HCT116 (cell line): ENCODE measurements around the gene SUGCT. TPM values are rescaled to one million over a fixed set of nuclear protein-coding genes. Genes with fewer than 3 reads are reported as not detected.

Source experiments
- ATAC-seq: fragments of 200-7000 bp; cut with Tn5 transposase; 2 replicates; pipeline ENCODE4 v1.9.1; 2020; ENCODE audit warnings: mild to moderate bottlenecking, moderate library complexity
- BruUV-seq: library from RNA; stranded (reverse); fragments of 400-500 nt; replicated peaks from 2 replicates; lab custom pipeline; 2021; lab: Mats Ljungman, UMichigan
- CTCF ChIA-PET: fragments of 300-600 bp; sonication (Branson Sonifier 250); formaldehyde crosslinking; loops from one replicate; lab custom pipeline; 2021; ENCODE audit warnings: antibody characterized with exemption; lab: Charles Lee
- POLR2A ChIA-PET: fragments of 300-600, 350-600 bp; sonication (Branson Sonifier 250); formaldehyde crosslinking; loops from one replicate; lab custom pipeline; 2021; ENCODE audit warnings: antibody characterized with exemption; lab: Charles Lee
- RAD21 ChIA-PET, 2 experiments: fragments of 300-600 bp; sonication (Branson Sonifier 250); formaldehyde crosslinking; loops; one replicate each; lab custom pipeline; 2023; ENCODE audit warnings: low total read pairs in 2 of 2; ENCODE audit not compliant: uncharacterized antibody in 2 of 2, unreplicated experiment in 2 of 2, low non-redundant PET in 1 of 2; lab: Charles Lee
- DNase-seq: peaks from one replicate; pipeline ENCODE4 v3.0.0-alpha.2; 2010; ENCODE audit warnings: low read depth, low spot score
- H2AFZ ChIP-seq: fragments of 200-600 bp; shearing (Covaris generic), sonication (generic); 2 replicates; pipeline ENCODE4 v1.6.1; 2017; ENCODE audit warnings: low read depth, mixed run types, mixed read lengths, antibody characterized with exemption, low read length; ENCODE audit not compliant: poor library complexity, severe bottlenecking
- H3K27ac ChIP-seq: 2 replicates; pipeline ENCODE4 v1.5.1; 2012; ENCODE audit warnings: low read depth, low read length
- H3K27me3 ChIP-seq: fragments of 200-600 bp; sonication (generic); 2 replicates; pipeline ENCODE4 v1.6.1; 2016; ENCODE audit warnings: mixed run types, low read length, mixed read lengths; ENCODE audit not compliant: insufficient read depth
- H3K36me3 ChIP-seq, 2 experiments: fragments of 200-500 bp in 1 of 2; fragments of 200-600 bp in 1 of 2; sonication (Bioruptor generic) in 1 of 2; sonication (generic) in 1 of 2; 2 replicates each; pipeline versions ENCODE4 v1.5.1 to v1.6.1; 2014 to 2016; ENCODE audit warnings: low read length in 2 of 2, inconsistent platforms in 1 of 2, mixed read lengths in 1 of 2, mixed run types in 1 of 2; ENCODE audit not compliant: insufficient read depth in 2 of 2, control insufficient read depth in 1 of 2
- H3K4me1 ChIP-seq, 2 experiments: fragments of 200-600 bp in 1 of 2; sonication (generic) in 1 of 2; 2 replicates each; pipeline versions ENCODE4 v1.5.1 to v1.6.1; 2012 to 2017; ENCODE audit warnings: low read length in 2 of 2, inconsistent platforms in 1 of 2, mild to moderate bottlenecking in 1 of 2, mixed read lengths in 1 of 2, mixed run types in 1 of 2, moderate library complexity in 1 of 2; ENCODE audit not compliant: insufficient read depth in 2 of 2, control insufficient read depth in 1 of 2
- H3K4me2 ChIP-seq: fragments of 200-600 bp; sonication (generic); 2 replicates; pipeline ENCODE4 v1.6.1; 2017; ENCODE audit warnings: mixed run types, low read length, mixed read lengths
- H3K4me3 ChIP-seq, 2 experiments: fragments of 200-600 bp in 1 of 2; sonication (generic) in 1 of 2; replicated peaks in 1 of 2; 2 replicates each; pipeline ENCODE4 v1.5.1; 2011 to 2016; ENCODE audit warnings: low read length in 2 of 2, control low read depth in 1 of 2, low read depth in 1 of 2, mild to moderate bottlenecking in 1 of 2, mixed read lengths in 1 of 2, mixed run types in 1 of 2
- H3K79me2 ChIP-seq: fragments of 200-600 bp; sonication (generic); 2 replicates; pipeline ENCODE4 v1.6.1; 2017; ENCODE audit warnings: mild to moderate bottlenecking, mixed run types, low read length, moderate library complexity, mixed read lengths; ENCODE audit not compliant: insufficient read depth
- H3K9ac ChIP-seq: fragments of 200-600 bp; sonication (generic); 2 replicates; pipeline ENCODE4 v1.6.1; 2016; ENCODE audit warnings: low read length, mixed read lengths
- H3K9me2 ChIP-seq: fragments of 200-600 bp; sonication (generic), shearing (Covaris generic); 2 replicates; pipeline ENCODE4 v1.6.1; 2017; ENCODE audit warnings: mixed run types, mild to moderate bottlenecking, moderate library complexity; ENCODE audit not compliant: insufficient read depth
- H3K9me3 ChIP-seq, 2 experiments: fragments of 200-500 bp in 1 of 2; fragments of 200-600 bp in 1 of 2; sonication (Bioruptor generic) in 1 of 2; sonication (generic) in 1 of 2; 2 replicates each; pipeline ENCODE4 v1.6.1; 2014 to 2017; ENCODE audit warnings: low read length in 2 of 2, mixed read lengths in 2 of 2, inconsistent platforms in 1 of 2, low read depth in 1 of 2, mild to moderate bottlenecking in 1 of 2, mixed run types in 1 of 2, moderate library complexity in 1 of 2; ENCODE audit not compliant: control insufficient read depth in 1 of 2, insufficient read depth in 1 of 2
- H4K20me1 ChIP-seq: fragments of 200-600 bp; sonication (generic), shearing (Covaris generic); 2 replicates; pipeline ENCODE4 v1.6.1; 2017; ENCODE audit warnings: mixed run types, mild to moderate bottlenecking, moderate library complexity; ENCODE audit not compliant: insufficient read depth
- CBX3 ChIP-seq: IDR thresholded peaks from 2 replicates; pipeline ENCODE4 v1.6.1; 2012; ENCODE audit warnings: low read depth
- EGR1 ChIP-seq: IDR thresholded peaks from 2 replicates; pipeline ENCODE4 v1.6.1; 2012; ENCODE audit warnings: low read depth
- ELF1 ChIP-seq: IDR thresholded peaks from 2 replicates; pipeline ENCODE4 v1.6.1; 2012; ENCODE audit warnings: low read depth, borderline replicate concordance
- EZH2 ChIP-seq: fragments of 200-600 bp; sonication (generic); IDR thresholded peaks from 2 replicates; pipeline ENCODE4 v1.6.1; 2017; ENCODE audit warnings: antibody characterized with exemption, mixed run types
- EZH2phosphoT487 ChIP-seq: fragments of 200-600 bp; IDR thresholded peaks from 2 replicates; pipeline ENCODE4 v1.6.1; 2018; ENCODE audit warnings: antibody characterized with exemption, borderline replicate concordance
- FOSL1 ChIP-seq: IDR thresholded peaks from 2 replicates; pipeline ENCODE4 v1.6.1; 2012; ENCODE audit warnings: low read depth
- JUND ChIP-seq: IDR thresholded peaks from 2 replicates; pipeline ENCODE4 v1.6.1; 2012
- POLR2A ChIP-seq: IDR thresholded peaks from 2 replicates; pipeline ENCODE4 v1.7.0; 2011; ENCODE audit warnings: borderline replicate concordance; ENCODE audit not compliant: insufficient read depth, insufficient read length; ENCODE audit errors: extremely low read depth
- POLR2AphosphoS5 ChIP-seq: IDR thresholded peaks from 2 replicates; pipeline ENCODE4 v1.6.1; 2011; ENCODE audit warnings: mild to moderate bottlenecking, low read depth, low read length, moderate library complexity
- RAD21 ChIP-seq: IDR thresholded peaks from 2 replicates; pipeline ENCODE4 v1.6.1; 2012; ENCODE audit warnings: low read depth, mild to moderate bottlenecking
- SIN3A ChIP-seq: IDR thresholded peaks from 2 replicates; pipeline ENCODE4 v1.6.1; 2012; ENCODE audit warnings: low read depth
- SP1 ChIP-seq: IDR thresholded peaks from 2 replicates; pipeline ENCODE4 v1.6.1; 2012; ENCODE audit warnings: low read depth
- SRF ChIP-seq: IDR thresholded peaks from 2 replicates; pipeline ENCODE4 v1.6.1; 2012; ENCODE audit warnings: low read depth
- YY1 ChIP-seq: IDR thresholded peaks from 2 replicates; pipeline ENCODE4 v1.6.1; 2011; ENCODE audit warnings: low read length, low read depth, moderate library complexity, mild to moderate bottlenecking; ENCODE audit not compliant: insufficient replicate concordance; ENCODE audit errors: extremely low read depth
- ZFX ChIP-seq: fragments of 450-650 bp; IDR thresholded peaks from 2 replicates; pipeline ENCODE4 v1.6.1; 2017
- ZNF274 ChIP-seq: fragments of 200-500 bp; sonication (Bioruptor generic); IDR thresholded peaks from 2 replicates; pipeline ENCODE4 v1.6.1; 2014; ENCODE audit warnings: mild to moderate bottlenecking, low read depth, low read length, inconsistent platforms
- intact Hi-C: fragments of 100-400 bp; cut with micrococcal nuclease; formaldehyde crosslinking; loops from 2 replicates; pipeline ENCODE4 v1.10.0; 2022
- total RNA-seq: library from RNA; stranded (reverse); gene quantifications from one replicate; pipeline ENCODE4 v1.2.1, GENCODE V29; 2021; ENCODE audit not compliant: unreplicated experiment
- TF ChIP-seq, protein P1 (sequence below), 3 experiments: fragments of 200-600 bp in 1 of 3; sonication (generic) in 1 of 3; IDR thresholded peaks in 2 of 3; conservative IDR thresholded peaks in 1 of 3; 2 replicates each; pipeline ENCODE4 v1.5.1; 2012 to 2017; ENCODE audit warnings: low read depth in 2 of 3, low read length in 2 of 3, antibody characterized with exemption in 1 of 3, borderline replicate concordance in 1 of 3, control low read depth in 1 of 3, mild to moderate bottlenecking in 1 of 3, mixed read lengths in 1 of 3, mixed run types in 1 of 3, moderate library complexity in 1 of 3; ENCODE audit not compliant: insufficient read depth in 1 of 3

Gene SUGCT
- total RNA-seq, 1 experiment from 2014 or later, result 4.4 TPM

- ChIA-PET CTCF (no interaction called here), POLR2A (no interaction called here), RAD21 (no interaction called here)
- intact Hi-C loops, result no loop called here
- no peak overlapping the region for H3K27ac ChIP-seq
- no peak overlapping the region for H3K4me2 ChIP-seq
- no TSS peak for BruUV-seq
- H3K9ac ChIP-seq, result no peak overlapping the region
- DNase-seq (no peak), ATAC-seq (no peak)
- H3K4me3 ChIP-seq, result no peak overlapping the region
- H3K4me1 ChIP-seq, result no peaks in the 10 kb centered on the region
- H4K20me1 ChIP-seq, result no peaks in the 10 kb centered on the region
- no peaks in the 10 kb centered on the region for H3K36me3 ChIP-seq
- H3K27me3 ChIP-seq, result no peaks in the 10 kb centered on the region
- no peaks in the 10 kb centered on the region for H3K9me2 ChIP-seq
- H3K9me3 ChIP-seq, result no peaks in the 10 kb centered on the region
- no peaks in the 10 kb centered on the region for H3K79me2 ChIP-seq
- TF ChIP-seq, protein P1, sequence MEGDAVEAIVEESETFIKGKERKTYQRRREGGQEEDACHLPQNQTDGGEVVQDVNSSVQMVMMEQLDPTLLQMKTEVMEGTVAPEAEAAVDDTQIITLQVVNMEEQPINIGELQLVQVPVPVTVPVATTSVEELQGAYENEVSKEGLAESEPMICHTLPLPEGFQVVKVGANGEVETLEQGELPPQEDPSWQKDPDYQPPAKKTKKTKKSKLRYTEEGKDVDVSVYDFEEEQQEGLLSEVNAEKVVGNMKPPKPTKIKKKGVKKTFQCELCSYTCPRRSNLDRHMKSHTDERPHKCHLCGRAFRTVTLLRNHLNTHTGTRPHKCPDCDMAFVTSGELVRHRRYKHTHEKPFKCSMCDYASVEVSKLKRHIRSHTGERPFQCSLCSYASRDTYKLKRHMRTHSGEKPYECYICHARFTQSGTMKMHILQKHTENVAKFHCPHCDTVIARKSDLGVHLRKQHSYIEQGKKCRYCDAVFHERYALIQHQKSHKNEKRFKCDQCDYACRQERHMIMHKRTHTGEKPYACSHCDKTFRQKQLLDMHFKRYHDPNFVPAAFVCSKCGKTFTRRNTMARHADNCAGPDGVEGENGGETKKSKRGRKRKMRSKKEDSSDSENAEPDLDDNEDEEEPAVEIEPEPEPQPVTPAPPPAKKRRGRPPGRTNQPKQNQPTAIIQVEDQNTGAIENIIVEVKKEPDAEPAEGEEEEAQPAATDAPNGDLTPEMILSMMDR (IDR thresholded peaks at IDR 0.05 in 2 of 3, conservative IDR thresholded peaks at IDR 0.05 in 1 of 3; ENCODE audit: borderline replicate concordance in 1 of 3, insufficient read depth in 1 of 3, low read depth in 2 of 3, low read length in 2 of 3), result no peak
- TF ChIP-seq SIN3A, result no peak
- no peak for TF ChIP-seq SP1
- no peak for TF ChIP-seq YY1
- TF ChIP-seq FOSL1, result no peak
- no peak for TF ChIP-seq RAD21
- TF ChIP-seq POLR2A, result no peak
- no peak for TF ChIP-seq JUND
- TF ChIP-seq EZH2phosphoT487, result no peak
- no peak overlapping the region for H2AFZ ChIP-seq
Observed at GRCh38 chr7:40796723-40797122, 661.9 kb downstream of the SUGCT start.

DNA sequence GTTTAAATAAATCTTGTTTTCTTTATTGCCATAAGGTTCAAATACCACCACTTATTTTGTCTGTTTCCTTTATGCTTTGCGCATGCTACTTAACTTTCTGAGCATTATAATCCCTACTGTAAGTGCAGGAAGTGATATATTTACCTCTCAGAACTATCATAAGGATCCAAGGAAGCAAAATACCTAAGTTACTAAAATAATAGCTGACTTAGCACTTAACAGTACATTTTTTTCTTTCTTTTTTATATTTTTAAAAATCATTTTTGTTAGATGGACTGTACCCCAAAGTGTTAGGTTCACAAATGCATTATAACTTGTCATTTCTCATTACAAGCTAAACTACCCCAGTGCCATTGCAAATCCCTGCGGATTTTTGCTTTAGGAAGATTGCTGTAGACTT, 663.8 kb downstream of the SUGCT start:
- intact Hi-C loops, result no loop called here
- Histone ChIP-seq H3K9ac (no peak overlapping the region), H2AFZ (no peak overlapping the region), H4K20me1 (no peaks in the 10 kb centered on the region), H3K4me2 (no peak overlapping the region), H3K4me1 (no peaks in the 10 kb centered on the region), H3K27ac (no peak overlapping the region), H3K4me3 (no peak overlapping the region), H3K9me3 (no peaks in the 10 kb centered on the region), H3K27me3 (no peaks in the 10 kb centered on the region), H3K9me2 (no peaks in the 10 kb centered on the region), H3K79me2 (no peaks in the 10 kb centered on the region), H3K36me3 (no peaks in the 10 kb centered on the region)
- ChIA-PET POLR2A (no interaction called here), RAD21 (no interaction called here), CTCF (no interaction called here)
- DNase-seq (no peak), ATAC-seq (no peak)
- no TSS peak for BruUV-seq
- TF ChIP-seq SRF (no peak), RAD21 (no peak), YY1 (no peak), ZNF274 (no peak), ZFX (no peak), EZH2 (no peak), POLR2AphosphoS5 (no peak), EGR1 (no peak), ELF1 (no peak), CBX3 (no peak), POLR2A (no peak)
- TF ChIP-seq, protein P1 (IDR thresholded peaks at IDR 0.05 in 2 of 3, conservative IDR thresholded peaks at IDR 0.05 in 1 of 3; ENCODE audit: borderline replicate concordance in 1 of 3, insufficient read depth in 1 of 3, low read depth in 2 of 3, low read length in 2 of 3), result no peak
